Memory B cell (primary cell): Measurements from ENCODE around the gene ATXN7L3.
"Not testable (repeated sequence)": the region's sequence is repeated elsewhere in the genome, so short reads cannot be mapped to it uniquely, and the experiment has no call there.

Experiments
- ATAC-seq: fragments of 150-1000 bp; cut with Tn5 transposase; 2 replicates; pipeline ENCODE4 v1.10.0; 2021; ENCODE audit warnings: low read depth, mild to moderate bottlenecking, moderate library complexity
- DNase-seq, 2 donors: peaks; one replicate each; pipeline ENCODE4 v3.0.0; 2022; ENCODE audit warnings: low spot score in 2 of 2
- H3K27ac Mint-ChIP-seq: one replicate; pipeline ENCODE4 v1.8.0; 2022; ENCODE audit warnings: mild to moderate bottlenecking, moderate library complexity, mixed read lengths
- H3K27me3 Mint-ChIP-seq: one replicate; pipeline ENCODE4 v1.8.0; 2022; ENCODE audit warnings: mixed read lengths
- H3K36me3 Mint-ChIP-seq: one replicate; pipeline ENCODE4 v1.8.0; 2022; ENCODE audit warnings: mild to moderate bottlenecking, mixed read lengths
- H3K4me1 Mint-ChIP-seq: one replicate; pipeline ENCODE4 v1.8.0; 2022; ENCODE audit warnings: mixed read lengths
- H3K4me3 Mint-ChIP-seq: one replicate; pipeline ENCODE4 v1.8.0; 2022; ENCODE audit warnings: mild to moderate bottlenecking, moderate library complexity, mixed read lengths
- H3K9me3 Mint-ChIP-seq: one replicate; pipeline ENCODE4 v1.8.0; 2022; ENCODE audit warnings: mixed read lengths

Gene ATXN7L3

GRCh38 chr17:44199553-44200477, at the start of gene ATXN7L3:
Gene ATXN7L3 (minus strand): TSS chr17:44199884. CDS start chr17:44198070, 1,814 bp downstream.
- peaks cover 40% of the 10 kb centered on the region for H3K4me1 Mint-ChIP-seq
- DNase-seq: peak; percentile 93 to 96
- peaks cover 7% of the 10 kb centered on the region for H3K36me3 Mint-ChIP-seq
- peak within 1 kb of the TSS; percentile 89 for H3K27ac Mint-ChIP-seq
- no peaks in the 10 kb centered on the region for H3K27me3 Mint-ChIP-seq
- peak; percentile 76 for ATAC-seq
- H3K9me3 Mint-ChIP-seq: no peaks in the 10 kb centered on the region
- peak within 1 kb of the TSS; percentile 92 for H3K4me3 Mint-ChIP-seq

- Mint-ChIP-seq H3K4me3 (no peak overlapping the region), H3K27me3 (peaks cover under 1% of the 10 kb centered on the region), H3K36me3 (no peaks in the 10 kb centered on the region), H3K4me1 (peaks cover 25% of the 10 kb centered on the region), H3K27ac (peak overlapping the region; percentile 14), H3K9me3 (peaks cover 2% of the 10 kb centered on the region)
- DNase-seq (no peak), ATAC-seq (no peak)
Measured at GRCh38 chr17:44247876-44248736, 48.4 kb upstream of the ATXN7L3 start.

DNA sequence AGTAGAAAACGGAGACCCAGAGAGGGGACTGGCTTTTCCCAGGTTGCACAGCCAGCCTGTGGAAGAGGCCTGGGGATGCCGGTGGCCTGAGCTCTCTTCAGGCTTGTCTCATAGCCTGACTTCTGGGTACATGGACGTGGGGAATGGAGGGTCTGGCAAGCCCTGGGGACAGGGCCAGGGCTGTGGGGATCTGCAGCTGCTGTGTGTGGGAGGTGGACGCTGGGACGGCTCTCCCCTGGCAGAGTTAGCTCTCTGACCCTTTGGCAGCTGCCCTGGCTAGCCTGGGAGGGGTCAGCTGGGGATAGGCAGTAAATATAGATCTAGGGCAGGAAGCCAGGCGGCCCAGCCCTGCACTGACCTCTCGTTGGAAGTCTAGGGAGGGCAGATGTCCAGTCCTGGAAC, 47.8 kb upstream of the ATXN7L3 start:
- H3K27me3 Mint-ChIP-seq: peaks cover 2% of the 10 kb centered on the region
- no peaks in the 10 kb centered on the region for H3K36me3 Mint-ChIP-seq
- no peak overlapping the region for H3K4me3 Mint-ChIP-seq
- H3K27ac Mint-ChIP-seq: peak overlapping the region; percentile 87
- DNase-seq (no peak), ATAC-seq (no peak)
- peaks cover 3% of the 10 kb centered on the region for H3K9me3 Mint-ChIP-seq
- H3K4me1 Mint-ChIP-seq: peaks cover 26% of the 10 kb centered on the region

DNA sequence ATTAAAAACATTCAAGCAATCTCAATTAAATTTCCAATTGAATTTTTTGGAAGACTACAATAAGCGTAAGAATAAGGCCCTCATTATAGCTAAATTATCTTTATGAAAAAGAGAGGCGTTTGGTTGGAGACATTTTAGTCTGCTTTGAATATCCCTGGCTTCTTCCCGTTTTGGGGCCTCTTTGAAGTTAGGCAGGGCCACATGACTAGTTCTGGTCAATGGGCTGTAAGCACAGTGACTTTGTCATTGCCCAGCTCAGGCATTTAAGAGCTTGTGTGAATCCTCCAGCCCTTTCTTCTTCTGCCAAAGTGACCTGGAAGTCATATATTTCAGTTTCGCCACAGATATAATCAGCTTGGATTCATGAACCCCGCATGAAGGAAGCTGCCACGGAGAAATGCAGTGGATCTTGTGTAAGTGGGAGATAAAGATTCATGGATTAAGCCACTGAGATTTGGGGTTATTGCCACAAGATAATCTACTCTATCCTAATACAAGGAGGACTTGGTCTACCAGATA, 41.5 kb upstream of the ATXN7L3 start:
- Mint-ChIP-seq H3K36me3 (no peaks in the 10 kb centered on the region), H3K4me3 (no peak overlapping the region), H3K9me3 (peaks cover 3% of the 10 kb centered on the region), H3K4me1 (peaks cover 11% of the 10 kb centered on the region), H3K27me3 (peaks cover 2% of the 10 kb centered on the region), H3K27ac (no peak overlapping the region)
- DNase-seq (no peak), ATAC-seq (peak; percentile 52)

GRCh38 chr17:44237886-44238285, 38.2 kb upstream of the ATXN7L3 start:
- not testable (repeated sequence) for ATAC-seq, H3K36me3 Mint-ChIP-seq, H3K4me3 Mint-ChIP-seq, H3K27me3 Mint-ChIP-seq, H3K27ac Mint-ChIP-seq, DNase-seq, H3K4me1 Mint-ChIP-seq, H3K9me3 Mint-ChIP-seq

DNA sequence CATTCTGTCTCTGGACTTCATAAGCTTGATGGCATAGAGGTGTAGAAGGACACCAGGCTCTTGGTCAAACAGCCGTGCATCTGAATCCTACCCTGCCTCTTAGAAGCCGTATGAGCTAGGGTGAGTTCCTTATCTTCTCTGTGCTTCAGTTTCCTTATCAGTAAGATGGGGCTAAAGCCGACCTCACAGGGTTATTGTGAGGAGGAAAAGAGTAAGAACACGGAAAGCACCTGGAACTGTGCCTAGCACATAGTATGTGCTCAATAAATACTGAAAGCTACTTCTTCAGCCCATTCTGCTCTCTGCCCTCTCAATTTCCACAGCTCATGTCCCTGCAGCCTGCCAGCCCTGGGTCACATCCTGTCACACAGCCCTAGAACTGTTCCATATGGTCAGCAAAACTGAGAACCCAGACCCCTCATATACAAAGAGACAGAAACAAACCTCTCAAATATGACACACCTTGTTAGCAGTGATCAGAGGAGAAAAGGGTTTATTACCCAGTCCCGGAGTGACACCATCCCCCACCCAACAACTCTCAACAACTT, 36.8 kb upstream of the ATXN7L3 start:
- no peak overlapping the region for H3K4me3 Mint-ChIP-seq
- no peaks in the 10 kb centered on the region for H3K4me1 Mint-ChIP-seq
- no peak overlapping the region for H3K27ac Mint-ChIP-seq
- H3K9me3 Mint-ChIP-seq: no peaks in the 10 kb centered on the region
- no peak for DNase-seq
- peaks cover 4% of the 10 kb centered on the region for H3K27me3 Mint-ChIP-seq
- no peak for ATAC-seq
- no peaks in the 10 kb centered on the region for H3K36me3 Mint-ChIP-seq

DNA sequence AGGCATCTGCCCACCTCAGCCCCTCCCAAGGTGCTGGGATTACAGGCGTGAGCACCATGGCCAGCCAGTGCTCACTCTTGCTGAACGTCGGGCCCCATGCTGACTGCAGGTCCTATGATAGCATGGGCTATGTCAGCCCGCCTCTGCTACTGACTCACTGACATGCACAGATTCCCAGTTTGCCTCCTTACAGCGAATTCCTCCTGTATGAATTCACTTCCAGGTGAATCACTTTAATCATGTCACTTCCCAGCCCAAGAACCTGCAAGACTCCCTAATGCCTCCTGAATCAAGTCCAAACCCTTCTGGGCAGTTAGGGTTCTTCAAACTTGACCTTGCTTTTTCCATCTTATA, 35.9 kb upstream of the ATXN7L3 start:
- no peak overlapping the region for H3K27ac Mint-ChIP-seq
- no peak overlapping the region for H3K4me3 Mint-ChIP-seq
- H3K27me3 Mint-ChIP-seq: peaks cover 4% of the 10 kb centered on the region
- no peaks in the 10 kb centered on the region for H3K4me1 Mint-ChIP-seq
- no peaks in the 10 kb centered on the region for H3K9me3 Mint-ChIP-seq
- DNase-seq: no peak
- no peak for ATAC-seq
- no peaks in the 10 kb centered on the region for H3K36me3 Mint-ChIP-seq

GRCh38 chr17:44233582-44233981, 33.9 kb upstream of the ATXN7L3 start:
- H3K27ac Mint-ChIP-seq: no peak overlapping the region
- no peaks in the 10 kb centered on the region for H3K9me3 Mint-ChIP-seq
- no peaks in the 10 kb centered on the region for H3K4me1 Mint-ChIP-seq
- no peaks in the 10 kb centered on the region for H3K36me3 Mint-ChIP-seq
- peaks cover 4% of the 10 kb centered on the region for H3K27me3 Mint-ChIP-seq
- DNase-seq (no peak), ATAC-seq (no peak)
- no peak overlapping the region for H3K4me3 Mint-ChIP-seq

DNA sequence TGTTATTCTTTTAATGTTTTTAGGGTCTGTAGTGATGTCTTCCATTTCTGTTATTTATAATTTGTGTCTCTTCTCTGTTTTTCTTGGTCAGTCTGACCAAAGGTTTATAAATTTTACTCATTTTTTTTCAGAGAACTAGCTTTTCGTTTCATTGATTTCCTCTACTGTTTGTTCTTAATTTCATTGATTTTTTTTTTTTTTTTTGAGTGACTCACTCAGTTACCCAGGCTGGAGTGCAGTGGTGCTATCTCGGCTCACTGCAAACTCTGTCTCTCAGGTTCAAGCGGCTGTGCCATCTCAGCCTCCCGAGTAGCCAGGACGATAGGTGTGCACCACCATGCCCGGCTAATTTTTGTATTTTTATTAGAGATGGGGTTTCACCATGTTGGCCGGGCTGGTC, 32.4 kb upstream of the ATXN7L3 start:
- Mint-ChIP-seq H3K36me3 (no peaks in the 10 kb centered on the region), H3K27ac (no peak overlapping the region), H3K4me3 (no peak overlapping the region), H3K27me3 (peaks cover 4% of the 10 kb centered on the region), H3K4me1 (no peaks in the 10 kb centered on the region), H3K9me3 (no peaks in the 10 kb centered on the region)
- no peak for DNase-seq
- ATAC-seq: no peak

DNA sequence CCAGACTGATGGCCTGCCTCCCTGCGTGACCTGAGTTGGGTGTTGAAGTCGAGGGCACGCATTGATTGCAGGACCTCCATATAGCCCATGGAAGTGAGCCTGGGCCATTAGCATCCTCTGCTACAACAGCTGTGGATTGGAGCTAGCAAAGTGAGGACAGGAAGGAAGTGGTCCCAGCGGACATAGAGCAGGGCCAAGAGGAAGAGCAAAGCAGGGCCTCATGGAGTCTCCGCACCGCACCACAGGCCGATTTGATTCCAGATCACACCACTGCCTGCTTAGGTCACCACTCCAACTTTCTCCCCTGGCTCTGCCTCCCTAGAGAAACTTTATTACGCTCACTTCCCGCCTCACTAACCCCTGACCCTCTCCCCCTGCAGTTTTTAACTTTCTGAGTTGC, 30.5 kb upstream of the ATXN7L3 start:
- ATAC-seq: no peak
- H3K36me3 Mint-ChIP-seq: no peaks in the 10 kb centered on the region
- H3K4me3 Mint-ChIP-seq: no peak overlapping the region
- peaks cover 3% of the 10 kb centered on the region for H3K27me3 Mint-ChIP-seq
- DNase-seq: no peak
- no peaks in the 10 kb centered on the region for H3K9me3 Mint-ChIP-seq
- H3K4me1 Mint-ChIP-seq: no peaks in the 10 kb centered on the region
- no peak overlapping the region for H3K27ac Mint-ChIP-seq

GRCh38 chr17:44229090-44229489, 29.4 kb upstream of the ATXN7L3 start:
- DNase-seq (no peak), ATAC-seq (no peak)
- Mint-ChIP-seq H3K27ac (no peak overlapping the region), H3K4me3 (no peak overlapping the region), H3K27me3 (no peaks in the 10 kb centered on the region), H3K36me3 (no peaks in the 10 kb centered on the region), H3K4me1 (no peaks in the 10 kb centered on the region), H3K9me3 (no peaks in the 10 kb centered on the region)

DNA sequence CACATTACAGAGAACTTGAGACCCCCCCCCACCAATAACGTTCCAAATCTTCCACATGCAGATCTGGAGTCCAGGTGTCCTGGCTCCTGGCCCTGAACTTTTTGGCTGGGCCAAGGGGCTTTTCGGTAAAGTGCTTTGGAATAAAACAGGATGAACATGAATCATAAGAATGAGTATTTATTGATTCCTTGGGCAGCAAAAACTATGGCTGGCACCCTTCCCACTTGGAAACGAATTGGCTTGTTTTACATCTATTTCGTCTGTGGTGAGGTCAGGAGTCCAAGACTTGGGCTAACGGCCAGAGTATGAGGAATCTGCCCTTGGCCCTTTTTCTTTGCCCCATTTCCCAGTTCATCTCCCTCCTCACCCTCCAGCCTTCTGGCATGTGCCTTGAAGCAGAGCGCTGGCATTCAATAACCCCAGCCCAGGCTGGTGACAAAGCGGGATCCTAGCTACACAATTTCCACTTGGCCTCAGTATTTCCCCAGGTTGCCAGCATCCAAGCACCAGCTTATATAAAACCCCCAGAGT, 23.9 kb upstream of the ATXN7L3 start:
- no peaks in the 10 kb centered on the region for H3K9me3 Mint-ChIP-seq
- H3K36me3 Mint-ChIP-seq: no peaks in the 10 kb centered on the region
- H3K27me3 Mint-ChIP-seq: no peaks in the 10 kb centered on the region
- ATAC-seq (no peak), DNase-seq (no peak)
- no peak overlapping the region for H3K4me3 Mint-ChIP-seq
- peaks cover 9% of the 10 kb centered on the region for H3K4me1 Mint-ChIP-seq
- H3K27ac Mint-ChIP-seq: no peak overlapping the region

GRCh38 chr17:44222112-44222869, 22.6 kb upstream of the ATXN7L3 start:
- Mint-ChIP-seq H3K4me1 (peaks cover 14% of the 10 kb centered on the region), H3K27me3 (no peaks in the 10 kb centered on the region), H3K27ac (peak overlapping the region; percentile 95), H3K4me3 (peak overlapping the region; percentile 93), H3K9me3 (no peaks in the 10 kb centered on the region), H3K36me3 (no peaks in the 10 kb centered on the region)
- ATAC-seq (no peak), DNase-seq (no peak)
